ENCODE data around the gene SYNE3. TPM values are rescaled to one million over a fixed set of nuclear protein-coding genes. Genes with fewer than 3 reads are reported as not detected.

Gene SYNE3
- total RNA-seq, 1 donor from 2014 or later, result 2.5 TPM

DNA sequence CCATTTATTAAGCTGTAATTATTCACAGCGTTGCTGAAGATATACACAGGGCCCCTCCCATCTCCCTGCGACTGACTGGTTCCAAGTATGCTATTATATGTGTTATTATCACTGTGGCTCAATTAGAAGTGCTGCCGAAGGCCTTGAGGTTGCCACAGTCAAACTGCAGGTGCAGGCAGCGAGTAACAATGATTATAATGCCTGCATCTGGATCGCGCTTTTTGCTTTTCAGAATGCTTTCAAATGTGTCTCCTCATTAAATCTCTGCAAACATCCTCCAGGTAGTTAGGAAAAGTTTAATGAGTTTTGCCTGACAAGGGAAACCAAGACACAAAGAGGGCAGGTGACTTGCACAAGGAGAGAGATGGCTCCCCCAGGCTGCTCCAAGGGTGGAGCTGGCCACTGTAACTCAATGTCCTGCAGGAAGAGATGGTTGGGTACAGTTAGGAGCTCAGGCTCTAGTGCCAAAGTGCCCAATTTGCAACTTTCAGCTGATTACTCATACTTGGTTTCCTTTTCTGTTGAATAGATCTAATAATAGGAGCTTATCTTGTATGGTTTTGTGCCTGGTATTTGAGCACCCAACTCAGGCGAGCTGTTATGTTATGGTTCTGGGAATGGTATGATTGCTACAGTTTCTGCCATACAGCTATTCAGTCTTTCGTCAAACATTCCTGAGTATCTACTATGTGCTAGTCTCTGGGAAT, 1.7 kb upstream of the SYNE3 start:
- FAIRE-seq (no peak), DNase-seq (ENCODE audit: low read depth) (peak; percentile 65)
- H3K27ac Mint-ChIP-seq (ENCODE audit: unreplicated experiment), result no peak overlapping the region
- Histone ChIP-seq H3K4me3 (ENCODE audit: insufficient read depth, low read depth, low read length) (no peak overlapping the region), H2AFZ (ENCODE audit: low read depth, low read length) (no peak overlapping the region), H3K9me3 (ENCODE audit: insufficient read depth, low read depth, low read length) (no peaks in the 10 kb centered on the region), H3K4me2 (ENCODE audit: low read length) (peak overlapping the region; percentile 42), H3K9ac (ENCODE audit: low read length) (no peak overlapping the region), H3K27me3 (ENCODE audit: insufficient read depth, low read length) (no peaks in the 10 kb centered on the region), H3K27ac (ENCODE audit: low read depth, low read length) (no peak overlapping the region), H3K79me2 (ENCODE audit: insufficient read depth, low read length) (no peaks in the 10 kb centered on the region), H3K36me3 (ENCODE audit: insufficient read depth, low read length) (no peaks in the 10 kb centered on the region), H3K4me1 (ENCODE audit: insufficient read depth, low read length) (peaks cover 53% of the 10 kb centered on the region), H4K20me1 (ENCODE audit: insufficient read depth, low read length) (no peaks in the 10 kb centered on the region)
- peaks cover 3% of the 10 kb centered on the region for H3K27me3 Mint-ChIP-seq (ENCODE audit: low read depth, unreplicated experiment)
- TF ChIP-seq, protein P1, sequence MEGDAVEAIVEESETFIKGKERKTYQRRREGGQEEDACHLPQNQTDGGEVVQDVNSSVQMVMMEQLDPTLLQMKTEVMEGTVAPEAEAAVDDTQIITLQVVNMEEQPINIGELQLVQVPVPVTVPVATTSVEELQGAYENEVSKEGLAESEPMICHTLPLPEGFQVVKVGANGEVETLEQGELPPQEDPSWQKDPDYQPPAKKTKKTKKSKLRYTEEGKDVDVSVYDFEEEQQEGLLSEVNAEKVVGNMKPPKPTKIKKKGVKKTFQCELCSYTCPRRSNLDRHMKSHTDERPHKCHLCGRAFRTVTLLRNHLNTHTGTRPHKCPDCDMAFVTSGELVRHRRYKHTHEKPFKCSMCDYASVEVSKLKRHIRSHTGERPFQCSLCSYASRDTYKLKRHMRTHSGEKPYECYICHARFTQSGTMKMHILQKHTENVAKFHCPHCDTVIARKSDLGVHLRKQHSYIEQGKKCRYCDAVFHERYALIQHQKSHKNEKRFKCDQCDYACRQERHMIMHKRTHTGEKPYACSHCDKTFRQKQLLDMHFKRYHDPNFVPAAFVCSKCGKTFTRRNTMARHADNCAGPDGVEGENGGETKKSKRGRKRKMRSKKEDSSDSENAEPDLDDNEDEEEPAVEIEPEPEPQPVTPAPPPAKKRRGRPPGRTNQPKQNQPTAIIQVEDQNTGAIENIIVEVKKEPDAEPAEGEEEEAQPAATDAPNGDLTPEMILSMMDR (IDR thresholded peaks at IDR 0.05; ENCODE audit: insufficient read depth, low read depth, low read length), result no peak
- no peak for TF ChIP-seq EZH2 (IDR thresholded peaks at IDR 0.05; ENCODE audit: insufficient read depth, low read length)
- peaks cover 2% of the 10 kb centered on the region for H3K9me3 Mint-ChIP-seq (ENCODE audit: unreplicated experiment)
- peaks cover 42% of the 10 kb centered on the region for H3K4me1 Mint-ChIP-seq (ENCODE audit: low read depth, unreplicated experiment)
- no peaks in the 10 kb centered on the region for H3K36me3 Mint-ChIP-seq (ENCODE audit: low read depth, unreplicated experiment)
- H3K4me3 Mint-ChIP-seq (ENCODE audit: unreplicated experiment), result no peak overlapping the region

- Histone ChIP-seq H3K4me3 (ENCODE audit: insufficient read depth, low read depth, low read length) (peak overlapping the region; percentile 60), H3K4me1 (ENCODE audit: insufficient read depth, low read length) (peaks cover 49% of the 10 kb centered on the region), H3K27ac (ENCODE audit: low read depth, low read length) (no peak overlapping the region), H4K20me1 (ENCODE audit: insufficient read depth, low read length) (no peaks in the 10 kb centered on the region), H3K4me2 (ENCODE audit: low read length) (peak overlapping the region; percentile 97), H3K79me2 (ENCODE audit: insufficient read depth, low read length) (no peaks in the 10 kb centered on the region), H3K36me3 (ENCODE audit: insufficient read depth, low read length) (no peaks in the 10 kb centered on the region), H3K9ac (ENCODE audit: low read length) (peak overlapping the region; percentile 68), H3K9me3 (ENCODE audit: insufficient read depth, low read depth, low read length) (no peaks in the 10 kb centered on the region), H2AFZ (ENCODE audit: low read depth, low read length) (peak overlapping the region; percentile 68), H3K27me3 (ENCODE audit: insufficient read depth, low read length) (no peaks in the 10 kb centered on the region)
- Mint-ChIP-seq H3K27me3 (ENCODE audit: low read depth, unreplicated experiment) (peaks cover 3% of the 10 kb centered on the region), H3K9me3 (ENCODE audit: unreplicated experiment) (peaks cover 2% of the 10 kb centered on the region), H3K4me1 (ENCODE audit: low read depth, unreplicated experiment) (peaks cover 35% of the 10 kb centered on the region), H3K4me3 (ENCODE audit: unreplicated experiment) (peak overlapping the region; percentile 81), H3K36me3 (ENCODE audit: low read depth, unreplicated experiment) (no peaks in the 10 kb centered on the region), H3K27ac (ENCODE audit: unreplicated experiment) (no peak overlapping the region)
- DNase-seq (ENCODE audit: low read depth) (peak; percentile 27), FAIRE-seq (no peak)
- TF ChIP-seq EZH2 (IDR thresholded peaks at IDR 0.05; ENCODE audit: insufficient read depth, low read length), result no peak
- TF ChIP-seq, protein P1 (IDR thresholded peaks at IDR 0.05; ENCODE audit: insufficient read depth, low read depth, low read length), result no peak
Observed at GRCh38 chr14:95515596-95516552, 576 bp downstream of the SYNE3 start.

All from astrocyte (in vitro differentiated cells and primary cell).